ENCODE measurements around the gene TMEM41A.

Gene TMEM41A

DNA sequence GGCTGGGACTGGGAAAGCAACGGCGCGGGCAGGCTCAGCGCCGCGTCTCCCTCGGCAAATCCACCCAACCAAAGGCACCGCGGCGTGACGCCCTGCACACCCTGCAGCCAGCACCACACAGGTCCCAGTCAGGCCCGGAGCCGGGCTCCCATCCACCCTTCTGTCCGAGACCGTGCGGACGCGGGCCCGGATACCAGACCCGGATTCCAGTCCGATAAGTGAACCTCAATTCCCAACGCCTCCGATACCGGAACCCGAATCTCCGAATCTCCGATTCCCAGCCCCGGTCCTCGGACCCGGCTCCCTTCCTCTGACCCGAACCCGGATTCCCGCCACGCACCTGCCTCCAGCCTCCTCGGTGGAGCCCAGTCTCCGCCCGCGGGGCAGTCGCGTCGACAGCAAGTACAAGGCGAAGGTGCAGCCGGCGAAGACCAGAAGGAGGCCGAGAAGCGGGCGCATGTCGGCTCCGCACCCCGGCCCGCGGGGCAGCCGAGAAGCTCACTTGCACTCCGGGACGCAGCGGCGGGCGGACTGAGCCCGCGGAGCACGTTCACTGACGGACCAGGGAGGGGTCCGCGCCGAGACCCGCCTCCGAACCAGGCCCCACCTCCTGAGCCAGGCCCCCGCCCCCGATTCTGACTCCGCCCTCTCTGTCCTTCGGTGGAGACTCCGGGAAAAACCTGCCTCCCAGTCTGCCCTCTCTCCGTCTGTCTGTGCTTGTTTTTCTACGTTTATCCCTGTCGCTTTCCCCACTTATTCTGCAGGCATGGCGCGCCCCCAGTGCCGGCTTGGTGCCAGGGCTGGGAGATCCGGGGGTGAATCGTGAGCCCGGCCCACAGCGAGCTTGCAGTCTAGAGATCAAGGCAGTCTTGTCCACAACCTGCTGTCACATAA lies at the start of gene TMEM41A:
Gene TMEM41A, minus strand, starts transcription at position 533 of the 894 bp plus-strand sequence. Its CDS starts 74 bp downstream, at position 459.
- peak; percentile 98 for DNase-seq (ENCODE audit: low spot score)

DNA sequence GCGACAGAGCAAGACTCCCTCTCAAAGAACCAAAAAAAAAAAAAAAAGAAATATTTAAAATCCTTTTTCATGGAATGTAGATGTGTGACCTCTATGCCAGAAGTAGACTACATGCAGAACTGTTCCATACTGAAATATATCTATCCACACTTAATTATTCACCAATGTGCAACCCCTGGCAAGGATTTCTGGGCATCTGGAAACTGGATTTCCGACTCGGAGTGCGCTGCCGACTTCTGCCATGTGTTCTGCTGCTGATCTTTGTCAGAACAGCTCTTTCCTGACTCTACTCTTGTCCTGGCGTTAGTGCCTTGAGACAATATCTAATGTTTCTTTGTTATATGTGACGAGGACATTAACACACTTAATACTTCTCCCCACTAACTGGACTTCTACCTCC lies 41.9 kb upstream of the TMEM41A start:
- DNase-seq (ENCODE audit: low spot score) = no peak

DNA sequence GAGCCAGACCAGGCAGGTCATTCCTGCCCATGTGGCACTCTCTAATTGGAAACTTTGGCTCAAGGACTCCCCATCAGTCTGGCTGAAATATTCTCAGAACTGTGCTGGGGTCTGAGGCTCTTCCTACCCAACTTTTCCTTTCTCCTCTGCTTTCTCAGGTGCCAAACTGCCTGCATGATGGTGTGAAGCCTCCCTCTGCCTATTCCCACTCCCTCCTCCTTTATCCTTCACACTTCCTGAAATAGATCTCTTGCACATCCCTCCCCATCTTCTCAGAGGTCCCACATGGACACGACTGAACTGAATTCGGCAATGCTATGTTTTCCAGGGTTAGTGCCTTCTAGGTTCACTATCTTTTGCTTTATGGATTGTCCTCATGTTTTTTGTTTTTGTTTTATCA lies 41.1 kb upstream of the TMEM41A start:
- no peak for DNase-seq (ENCODE audit: low spot score)

DNA sequence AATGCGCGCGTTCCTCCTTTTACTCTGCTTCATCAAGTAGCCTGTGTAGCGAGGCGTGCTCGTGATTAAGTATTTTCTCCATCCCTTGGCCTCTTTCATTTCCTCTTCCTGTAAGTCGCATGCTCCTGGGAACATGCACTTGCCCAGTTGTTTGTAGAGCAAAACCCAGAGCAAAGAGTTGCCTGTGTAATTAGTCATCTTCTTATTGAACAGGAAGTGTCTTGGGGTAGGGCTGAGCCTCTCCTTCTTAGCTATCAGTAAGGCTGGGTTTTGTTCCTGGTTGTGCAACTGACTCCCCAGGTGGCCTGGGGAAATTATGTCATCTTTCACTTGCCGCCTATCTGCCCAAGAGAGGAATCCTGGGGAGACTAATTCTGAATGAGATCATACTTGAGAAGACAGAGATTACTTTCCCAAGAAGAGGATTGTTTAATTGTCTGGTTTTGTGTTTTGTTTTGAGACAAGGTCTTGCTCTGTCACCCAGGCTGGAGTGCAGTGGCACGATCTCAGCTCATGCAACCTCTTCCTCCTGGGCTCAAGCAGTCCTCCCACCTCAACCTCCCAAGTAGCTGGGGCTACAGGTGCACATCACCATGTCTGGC lies 38.6 kb upstream of the TMEM41A start:
- no peak for DNase-seq (ENCODE audit: low spot score)

DNA sequence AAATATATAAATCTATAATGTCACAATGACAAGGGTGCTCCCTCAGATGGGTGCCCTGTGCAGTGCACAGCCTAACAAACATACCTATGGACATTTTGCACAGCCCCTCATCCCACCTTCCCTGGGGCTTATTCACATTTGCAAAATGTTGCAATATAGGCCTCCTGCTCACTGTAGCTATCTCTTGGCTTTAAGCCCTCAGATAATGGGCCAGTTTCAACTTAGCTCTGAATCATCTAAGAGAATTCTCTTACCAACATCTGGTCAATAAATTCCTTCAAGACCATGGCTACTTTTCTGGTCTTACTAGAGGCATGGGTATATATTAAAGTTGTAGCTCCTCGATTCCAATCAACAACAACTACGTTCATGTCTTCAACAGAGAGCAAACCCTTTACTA lies 35.7 kb upstream of the TMEM41A start:
- no peak for DNase-seq (ENCODE audit: low spot score)

DNA sequence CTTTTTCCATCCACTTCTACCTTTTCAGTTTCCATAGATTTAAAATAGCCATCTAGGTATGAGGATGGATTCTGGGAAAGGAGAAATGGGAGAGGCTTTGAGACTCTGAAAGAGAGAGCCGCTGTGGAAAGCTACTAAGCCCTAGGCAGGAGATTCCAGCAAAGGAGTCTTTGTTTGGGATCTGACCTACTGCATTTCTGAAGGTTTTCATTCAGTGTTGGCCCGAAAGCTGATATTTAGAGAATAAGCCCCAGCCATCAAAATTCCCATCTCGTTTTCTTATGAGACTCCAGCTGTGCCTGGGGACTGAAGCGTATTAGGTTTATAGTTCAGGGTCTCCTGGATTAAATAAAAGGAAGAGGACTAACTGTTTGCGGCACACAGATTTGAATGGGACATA lies 34.1 kb upstream of the TMEM41A start:
- DNase-seq (ENCODE audit: low spot score) = no peak

GRCh38 chr3:185530856-185531255 lies 32.0 kb upstream of the TMEM41A start:
- DNase-seq (ENCODE audit: low spot score) = no peak

DNA sequence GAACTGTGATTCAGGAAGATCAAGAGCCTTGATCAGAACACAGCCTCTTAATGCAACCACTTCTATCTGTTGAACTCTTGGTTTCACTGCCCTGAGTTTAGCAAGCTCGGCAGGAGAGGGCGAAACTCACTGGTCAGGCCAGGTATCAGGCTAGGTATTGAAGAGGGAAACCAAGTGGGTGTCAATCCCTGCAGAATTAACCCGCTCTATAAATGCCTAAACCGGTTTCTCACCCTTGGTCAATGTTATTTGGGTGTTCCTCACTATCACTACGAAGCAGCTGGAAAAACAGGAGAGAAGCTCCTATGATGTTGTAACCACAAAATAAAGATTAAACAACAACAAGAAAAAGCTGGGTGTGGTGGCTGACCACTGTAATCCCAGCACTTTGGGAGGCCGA lies 29.7 kb upstream of the TMEM41A start:
- no peak for DNase-seq (ENCODE audit: low spot score)

- no peak for DNase-seq (ENCODE audit: low spot score)
These were observed 28.5 kb upstream of the TMEM41A start for GRCh38 chr3:185527364-185527763.

DNA sequence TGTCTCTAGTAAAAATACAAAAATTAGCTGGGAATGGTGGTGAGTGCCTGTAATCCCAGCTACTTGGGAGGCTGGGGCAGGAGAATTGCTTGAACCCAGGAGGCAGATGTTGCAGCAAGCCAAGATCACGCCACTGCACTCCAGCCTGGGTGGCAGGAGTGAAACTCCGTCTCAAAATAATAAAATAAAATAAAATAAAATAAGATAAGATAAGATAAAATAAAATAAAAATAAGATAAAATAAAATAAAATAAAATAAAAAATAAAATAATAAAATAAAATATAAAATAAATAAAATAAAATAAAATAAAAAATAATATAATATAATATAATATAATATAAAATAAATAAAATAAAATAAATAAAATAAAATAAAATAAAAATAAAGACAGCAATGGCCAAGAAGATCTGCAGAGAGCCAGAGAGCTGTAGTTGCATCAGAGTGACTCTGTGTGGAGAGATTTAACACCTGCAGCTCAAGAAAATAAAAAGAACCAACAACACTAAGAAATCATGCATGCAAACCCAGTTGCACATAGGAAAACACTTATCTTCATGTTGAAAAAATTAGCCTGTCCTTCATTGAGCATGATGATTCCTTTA lies 27.6 kb upstream of the TMEM41A start:
- no peak for DNase-seq (ENCODE audit: low spot score)

DNA sequence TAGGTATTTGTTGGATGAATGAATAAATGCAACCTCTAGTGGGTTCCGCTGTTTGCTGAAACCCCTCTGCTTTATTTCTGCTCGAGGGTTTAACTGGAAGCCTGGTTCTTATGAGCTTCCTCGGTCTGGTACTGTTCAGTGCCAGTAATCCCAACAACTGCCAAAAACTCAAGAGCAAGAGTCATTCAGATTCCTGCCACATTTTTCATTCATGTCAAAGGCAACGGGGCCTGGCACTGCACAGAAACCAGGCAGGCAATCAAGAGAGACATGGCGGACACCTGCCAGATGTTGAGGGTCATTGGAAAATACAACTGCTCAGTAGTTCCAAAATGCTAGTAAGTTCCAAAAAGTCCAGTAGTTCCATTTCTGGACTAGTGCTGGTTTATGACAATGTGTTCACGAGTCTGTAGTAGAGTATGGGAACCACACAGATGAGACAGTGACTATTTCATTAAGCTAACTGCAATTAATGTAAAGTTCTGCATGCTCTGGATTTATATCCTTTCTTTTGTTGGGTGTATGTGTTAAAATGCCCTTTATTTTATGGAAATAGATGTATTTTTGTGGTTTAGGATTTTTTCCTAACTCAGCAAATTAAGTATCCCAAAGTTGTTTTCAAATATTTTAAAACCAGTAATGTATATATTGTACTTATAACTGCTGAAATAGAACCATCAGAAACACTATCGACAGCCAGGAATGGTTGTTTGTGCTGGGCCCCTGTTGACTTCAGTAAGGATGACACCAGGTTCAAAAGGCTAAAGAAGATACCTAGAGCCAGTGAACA lies 22.7 kb upstream of the TMEM41A start:
- DNase-seq (ENCODE audit: low spot score) = no peak

- DNase-seq (ENCODE audit: low spot score) = no peak
These were observed 20.2 kb upstream of the TMEM41A start for GRCh38 chr3:185519021-185519420.

DNA sequence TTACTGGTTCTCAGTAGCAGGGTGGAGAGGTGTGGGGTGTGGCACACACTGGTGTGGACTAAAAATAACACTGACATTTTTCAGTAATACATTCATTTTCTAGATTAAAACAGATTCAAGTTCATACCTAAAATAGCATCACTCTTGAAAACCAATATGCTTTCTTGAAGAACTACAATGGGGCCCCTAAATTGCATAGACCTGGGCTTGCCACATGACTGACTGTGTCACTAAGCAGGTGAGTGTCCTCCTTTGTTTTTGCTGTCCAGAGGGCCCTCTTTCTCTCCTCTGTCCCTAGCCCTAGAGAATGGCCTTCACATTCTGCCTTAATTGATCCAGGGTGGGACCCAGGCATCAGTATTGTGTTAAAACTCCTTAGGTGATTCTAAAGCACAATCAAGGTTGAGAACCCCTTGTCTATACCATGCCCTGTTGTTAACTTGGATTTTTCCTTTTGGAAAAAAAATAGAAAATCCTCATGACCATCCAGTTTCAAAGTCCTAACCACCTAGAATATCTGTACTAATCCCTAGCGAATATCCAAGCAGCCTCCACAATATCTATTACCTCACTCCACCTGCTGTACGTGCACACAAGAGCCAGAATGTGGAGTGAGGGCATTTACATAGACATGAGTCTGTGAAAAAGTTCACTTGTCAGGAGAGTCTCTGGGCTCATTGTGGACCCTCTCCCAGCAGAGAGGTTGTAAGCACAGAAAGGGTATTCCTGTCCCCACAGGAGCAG lies 18.7 kb upstream of the TMEM41A start:
- DNase-seq (ENCODE audit: low spot score) = no peak

GRCh38 chr3:185511711-185512110 lies 12.9 kb upstream of the TMEM41A start:
- no peak for DNase-seq (ENCODE audit: low spot score)

DNA sequence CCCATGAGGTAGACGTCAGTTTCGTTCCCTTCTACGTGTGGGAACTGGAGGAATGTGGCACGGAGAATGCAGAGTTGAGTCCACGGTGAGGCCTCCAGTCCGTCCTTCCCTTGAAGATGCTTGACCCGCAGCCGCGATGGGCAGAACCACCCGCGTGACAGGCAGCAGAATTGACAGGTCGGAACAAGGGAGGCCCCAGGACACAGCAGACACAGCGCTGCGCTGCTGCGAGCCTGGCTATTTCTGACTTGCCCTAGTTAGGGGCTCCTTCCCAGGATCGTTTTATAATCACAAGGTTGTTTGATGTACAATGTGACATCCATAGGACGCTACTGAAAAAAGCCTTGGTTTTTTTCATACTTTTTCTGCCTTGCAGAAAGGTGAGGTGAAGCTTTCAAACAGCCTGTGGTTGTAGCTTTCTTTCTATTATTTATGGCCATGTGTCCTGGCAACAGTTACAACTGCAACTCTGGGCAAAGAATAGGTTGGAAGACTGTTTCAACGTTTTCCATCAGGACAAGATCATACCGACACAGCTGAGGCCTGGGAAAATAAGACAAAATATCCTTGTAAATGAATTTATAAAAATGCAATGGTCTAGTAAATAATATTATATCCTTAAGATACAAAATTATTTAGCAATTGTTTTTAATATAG lies 9.6 kb upstream of the TMEM41A start:
- no peak for DNase-seq (ENCODE audit: low spot score)

DNA sequence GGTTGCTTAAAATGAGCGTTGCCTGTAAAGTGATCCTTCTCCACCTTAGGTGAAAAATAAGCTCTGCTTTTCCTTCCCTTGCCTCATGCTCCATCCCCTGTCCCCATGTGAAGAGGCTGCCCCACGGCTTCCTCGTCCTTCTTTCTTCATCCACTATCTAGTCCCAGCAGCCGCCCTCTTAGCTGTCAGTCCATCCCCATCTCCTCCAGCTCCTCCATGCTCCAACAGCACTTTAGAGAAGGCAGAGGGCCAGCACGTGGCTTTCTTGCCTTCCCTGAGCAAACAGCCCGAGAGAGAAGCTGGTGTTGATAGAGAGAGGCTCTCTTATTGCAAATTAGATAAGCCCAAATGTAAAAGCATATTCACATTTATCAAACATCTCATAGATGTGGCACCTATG lies 9.0 kb upstream of the TMEM41A start:
- DNase-seq (ENCODE audit: low spot score) = no peak

DNA sequence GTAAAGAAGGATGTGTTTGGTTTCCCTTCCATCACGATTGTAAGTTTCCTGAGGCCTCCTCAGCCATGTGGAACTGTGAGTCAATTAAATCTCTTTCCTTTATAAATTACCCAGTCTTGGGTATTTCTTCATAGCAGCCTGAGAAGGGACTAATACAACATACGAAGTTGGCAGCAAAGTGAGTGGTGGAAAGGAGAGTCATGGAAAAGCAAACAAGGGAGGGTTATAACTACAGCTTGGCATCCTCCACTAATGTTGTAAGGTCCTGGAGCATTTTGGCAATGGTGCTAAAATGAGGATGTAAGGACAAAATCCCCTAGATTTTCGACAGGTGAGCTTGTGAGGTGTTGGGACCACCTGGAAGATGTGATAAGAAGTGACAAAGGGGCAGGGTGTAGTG lies 5.8 kb upstream of the TMEM41A start:
- DNase-seq (ENCODE audit: low spot score) = no peak

- DNase-seq (ENCODE audit: low spot score) = no peak
These were observed 4.7 kb upstream of the TMEM41A start for GRCh38 chr3:185503521-185503920.

GRCh38 chr3:185502987-185503386 lies 4.2 kb upstream of the TMEM41A start:
- DNase-seq (ENCODE audit: low spot score) = no peak

DNA sequence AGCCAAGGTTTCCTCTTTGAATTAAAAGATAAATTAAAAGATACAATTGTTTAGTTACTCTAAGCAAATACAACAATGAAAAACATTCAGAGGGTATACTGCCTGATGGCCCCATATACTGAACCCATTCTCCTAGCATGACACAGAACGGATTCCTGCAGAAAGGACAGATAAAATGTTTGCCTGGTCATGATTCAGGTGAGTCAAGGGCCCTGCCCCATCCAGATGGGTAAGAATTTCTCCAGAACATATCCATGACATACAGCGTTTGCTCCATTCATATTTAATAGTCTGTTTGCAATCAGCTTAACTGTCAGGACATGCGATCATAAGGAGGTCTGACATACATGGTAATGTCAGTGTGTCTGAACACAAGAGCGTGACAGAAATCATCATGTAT lies 8.6 kb downstream of the TMEM41A start:
- no peak for DNase-seq (ENCODE audit: low spot score)

DNA sequence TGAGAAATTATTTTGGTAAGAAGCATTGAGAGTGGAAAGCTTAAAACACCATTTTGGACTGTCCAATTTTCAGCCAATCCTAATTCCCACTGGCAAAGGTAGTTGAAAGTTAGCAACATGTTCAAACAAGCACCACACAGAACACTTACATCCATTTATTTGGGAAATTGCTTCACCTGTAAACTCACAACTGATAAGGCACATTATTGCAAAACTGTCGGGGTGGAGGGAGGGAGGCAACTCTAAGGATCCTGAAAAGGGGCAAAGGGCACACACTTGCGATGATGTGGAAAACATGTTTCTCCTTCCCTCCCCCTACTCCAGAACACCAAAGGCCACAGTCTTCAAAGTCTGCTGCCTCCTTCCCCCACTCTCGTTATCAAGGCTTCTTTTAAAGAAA lies 9.4 kb downstream of the TMEM41A start:
- no peak for DNase-seq (ENCODE audit: low spot score)
